Daoy (cell line): ENCODE measurements around the gene ZC3H10. TPM values are rescaled to one million over a fixed set of nuclear protein-coding genes. Genes with fewer than 3 reads are reported as not detected.

Experiments used
- DNase-seq: peaks from one replicate; pipeline ENCODE4 v3.0.0-alpha.2; 2015; ENCODE audit warnings: low read depth
- total RNA-seq: library from RNA; depleted of rRNA; stranded (reverse); fragments of >200 nt; shearing (Covaris generic); gene quantifications from 2 replicates; pipeline ENCODE4 v1.2.3, GENCODE V29; 2014

Gene ZC3H10
- total RNA-seq, 1 experiment from 2014 or later = 3.5 TPM

GRCh38 chr12:56127888-56128669 is 10.0 kb downstream of the ZC3H10 start, which contains the start of gene ESYT1:
Gene ESYT1 (plus strand): TSS chr12:56128267. CDS start chr12:56128320, 53 bp downstream.
- peak; percentile 99 for DNase-seq

GRCh38 chr12:56128670-56129205 is 10.7 kb downstream of the ZC3H10 start:
- peak; percentile 60 for DNase-seq

- DNase-seq = peak; percentile 84
Measured at GRCh38 chr12:56129206-56129941, 11.3 kb downstream of the ZC3H10 start.

- no peak for DNase-seq
Measured at GRCh38 chr12:56129942-56130495, 12.0 kb downstream of the ZC3H10 start.

GRCh38 chr12:56130876-56131275 is 12.8 kb downstream of the ZC3H10 start:
- no peak for DNase-seq

- no peak for DNase-seq
Measured at GRCh38 chr12:56134897-56135296, 16.8 kb downstream of the ZC3H10 start.

- DNase-seq = no peak
Measured at GRCh38 chr12:56137853-56138571, 19.9 kb downstream of the ZC3H10 start.

GRCh38 chr12:56141946-56142784 is 24.1 kb downstream of the ZC3H10 start:
- DNase-seq = no peak

- no peak for DNase-seq
Measured at GRCh38 chr12:56143217-56143616, 25.2 kb downstream of the ZC3H10 start.

GRCh38 chr12:56143870-56144269 is 25.8 kb downstream of the ZC3H10 start:
- no peak for DNase-seq

GRCh38 chr12:56145217-56145616 is 27.2 kb downstream of the ZC3H10 start:
- no peak for DNase-seq

GRCh38 chr12:56146492-56147460 is 28.7 kb downstream of the ZC3H10 start:
- peak; percentile 35 for DNase-seq

- DNase-seq = no peak
Measured at GRCh38 chr12:56150563-56150962, 32.5 kb downstream of the ZC3H10 start.

GRCh38 chr12:56151672-56152131 is 33.6 kb downstream of the ZC3H10 start:
- DNase-seq = peak; percentile 17

GRCh38 chr12:56152132-56152755 is 34.2 kb downstream of the ZC3H10 start, which contains the start of gene MYL6B:
Gene MYL6B (plus strand): TSS chr12:56152587. CDS start chr12:56153919, 1,332 bp downstream.
- DNase-seq = peak; percentile 98

GRCh38 chr12:56152756-56153677 is 35.0 kb downstream of the ZC3H10 start:
- no peak for DNase-seq

GRCh38 chr12:56153678-56154065 is 35.6 kb downstream of the ZC3H10 start:
- DNase-seq = no peak
